ENCODE measurements around the gene CTU2.

Gene CTU2

DNA sequence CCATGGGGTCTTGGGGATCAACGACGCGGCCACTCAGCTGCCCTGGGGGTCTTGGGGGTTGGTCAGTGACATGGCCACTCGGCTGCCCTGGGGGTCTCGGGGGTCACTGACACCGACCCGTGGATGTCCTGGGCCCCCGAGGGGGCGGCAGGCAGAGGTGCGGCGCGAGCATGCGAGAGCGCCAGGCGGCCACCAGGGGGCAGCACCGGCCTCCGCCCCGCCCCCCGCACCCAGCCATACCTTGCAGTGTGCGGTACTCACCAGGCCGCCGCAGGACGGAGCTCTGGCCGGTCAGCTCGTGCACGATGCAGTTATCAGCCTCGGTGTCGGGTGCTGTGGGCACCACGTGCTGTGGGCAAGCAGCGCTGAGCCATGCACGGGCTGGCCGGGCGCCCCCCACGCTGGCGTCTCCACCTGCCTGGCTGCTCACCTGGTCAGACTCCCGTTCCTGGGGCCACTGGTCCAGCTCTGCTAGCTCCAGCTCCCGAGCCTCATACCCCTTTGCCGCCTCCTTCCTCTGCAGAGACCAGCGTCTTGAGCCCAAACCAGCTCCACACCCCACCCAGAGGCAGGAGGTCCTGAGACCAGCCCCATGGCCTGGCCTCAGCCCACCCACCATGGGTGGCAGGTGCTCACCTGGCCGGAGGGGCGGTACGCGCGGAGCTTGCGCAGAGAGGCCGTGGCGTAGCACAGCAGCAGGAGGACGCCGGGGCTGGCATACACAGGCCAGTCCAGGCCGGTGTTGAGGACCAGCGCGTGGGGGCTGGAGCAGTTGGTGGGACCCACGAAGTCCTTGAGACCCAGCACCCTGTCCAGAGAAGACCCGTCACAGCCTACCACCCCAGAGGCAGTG lies 31.2 kb downstream of the CTU2 start (continued):
- TF ChIP-seq, protein P1, sequence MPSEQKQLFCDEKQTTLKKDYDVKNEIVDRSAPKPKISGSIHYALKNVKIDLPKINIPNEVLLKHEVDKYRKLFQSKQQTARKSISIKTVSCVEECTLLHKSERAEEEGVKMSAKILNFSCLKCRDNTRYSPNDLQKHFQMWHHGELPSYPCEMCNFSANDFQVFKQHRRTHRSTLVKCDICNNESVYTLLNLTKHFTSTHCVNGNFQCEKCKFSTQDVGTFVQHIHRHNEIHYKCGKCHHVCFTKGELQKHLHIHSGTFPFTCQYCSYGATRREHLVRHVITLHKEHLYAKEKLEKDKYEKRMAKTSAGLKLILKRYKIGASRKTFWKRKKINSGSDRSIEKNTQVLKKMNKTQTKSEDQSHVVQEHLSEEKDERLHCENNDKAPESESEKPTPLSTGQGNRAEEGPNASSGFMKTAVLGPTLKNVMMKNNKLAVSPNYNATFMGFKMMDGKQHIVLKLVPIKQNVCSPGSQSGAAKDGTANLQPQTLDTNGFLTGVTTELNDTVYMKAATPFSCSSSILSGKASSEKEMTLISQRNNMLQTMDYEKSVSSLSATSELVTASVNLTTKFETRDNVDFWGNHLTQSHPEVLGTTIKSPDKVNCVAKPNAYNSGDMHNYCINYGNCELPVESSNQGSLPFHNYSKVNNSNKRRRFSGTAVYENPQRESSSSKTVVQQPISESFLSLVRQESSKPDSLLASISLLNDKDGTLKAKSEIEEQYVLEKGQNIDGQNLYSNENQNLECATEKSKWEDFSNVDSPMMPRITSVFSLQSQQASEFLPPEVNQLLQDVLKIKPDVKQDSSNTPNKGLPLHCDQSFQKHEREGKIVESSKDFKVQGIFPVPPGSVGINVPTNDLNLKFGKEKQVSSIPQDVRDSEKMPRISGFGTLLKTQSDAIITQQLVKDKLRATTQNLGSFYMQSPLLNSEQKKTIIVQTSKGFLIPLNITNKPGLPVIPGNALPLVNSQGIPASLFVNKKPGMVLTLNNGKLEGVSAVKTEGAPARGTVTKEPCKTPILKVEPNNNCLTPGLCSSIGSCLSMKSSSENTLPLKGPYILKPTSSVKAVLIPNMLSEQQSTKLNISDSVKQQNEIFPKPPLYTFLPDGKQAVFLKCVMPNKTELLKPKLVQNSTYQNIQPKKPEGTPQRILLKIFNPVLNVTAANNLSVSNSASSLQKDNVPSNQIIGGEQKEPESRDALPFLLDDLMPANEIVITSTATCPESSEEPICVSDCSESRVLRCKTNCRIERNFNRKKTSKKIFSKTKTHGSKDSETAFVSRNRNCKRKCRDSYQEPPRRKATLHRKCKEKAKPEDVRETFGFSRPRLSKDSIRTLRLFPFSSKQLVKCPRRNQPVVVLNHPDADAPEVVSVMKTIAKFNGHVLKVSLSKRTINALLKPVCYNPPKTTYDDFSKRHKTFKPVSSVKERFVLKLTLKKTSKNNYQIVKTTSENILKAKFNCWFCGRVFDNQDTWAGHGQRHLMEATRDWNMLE (tag by site-specific recombination; conservative IDR thresholded peaks at IDR 0.05; ENCODE audit: low read depth) = no peak
- TF ChIP-seq ZNF704 (tag by site-specific recombination; IDR thresholded peaks at IDR 0.05) (no peak), KLF16 (tag by site-specific recombination; IDR thresholded peaks at IDR 0.05) (peak; percentile 98), ZNF621 (tag by site-specific recombination; IDR thresholded peaks at IDR 0.05) (no peak), KLF7 (tag by site-specific recombination; IDR thresholded peaks at IDR 0.05; ENCODE audit: borderline replicate concordance) (peak; percentile 11; the same call in 1 of the 2 replicates), KLF17 (tag by site-specific recombination; IDR thresholded peaks at IDR 0.05) (peak; percentile 25), ZSCAN18 (tag by site-specific recombination; IDR thresholded peaks at IDR 0.05) (no peak), ZNF114 (tag by site-specific recombination; IDR thresholded peaks at IDR 0.05) (no peak), ZNF610 (tag by site-specific recombination; IDR thresholded peaks at IDR 0.05; ENCODE audit: borderline replicate concordance) (0 out of 2 replicates have a peak, but pooled peaks have one; percentile 39), ZNF138 (tag by site-specific recombination; IDR thresholded peaks at IDR 0.05; ENCODE audit: borderline replicate concordance) (no peak), ZFHX2 (tag by site-specific recombination; conservative IDR thresholded peaks at IDR 0.05) (peak; percentile 69), PRDM4 (tag by site-specific recombination; IDR thresholded peaks at IDR 0.05) (no peak), ZNF324 (tag by site-specific recombination; IDR thresholded peaks at IDR 0.05) (no peak), ZNF629 (tag by site-specific recombination; IDR thresholded peaks at IDR 0.05) (peak; percentile 35; the same call in 1 of the 2 replicates), ZNF404 (tag by site-specific recombination; IDR thresholded peaks at IDR 0.05) (no peak), ZNF645 (tag by site-specific recombination; IDR thresholded peaks at IDR 0.05) (no peak), ZNF354C (tag by site-specific recombination; IDR thresholded peaks at IDR 0.05; ENCODE audit: borderline replicate concordance, low read depth) (no peak), TRIM28 (IDR thresholded peaks at IDR 0.05; ENCODE audit: borderline replicate concordance, low read length) (no peak), ZNF530 (tag by site-specific recombination; IDR thresholded peaks at IDR 0.05; ENCODE audit: low read depth) (no peak), ZBTB8A (tag by site-specific recombination; IDR thresholded peaks at IDR 0.05) (no peak)
- TF ChIP-seq, protein P2, sequence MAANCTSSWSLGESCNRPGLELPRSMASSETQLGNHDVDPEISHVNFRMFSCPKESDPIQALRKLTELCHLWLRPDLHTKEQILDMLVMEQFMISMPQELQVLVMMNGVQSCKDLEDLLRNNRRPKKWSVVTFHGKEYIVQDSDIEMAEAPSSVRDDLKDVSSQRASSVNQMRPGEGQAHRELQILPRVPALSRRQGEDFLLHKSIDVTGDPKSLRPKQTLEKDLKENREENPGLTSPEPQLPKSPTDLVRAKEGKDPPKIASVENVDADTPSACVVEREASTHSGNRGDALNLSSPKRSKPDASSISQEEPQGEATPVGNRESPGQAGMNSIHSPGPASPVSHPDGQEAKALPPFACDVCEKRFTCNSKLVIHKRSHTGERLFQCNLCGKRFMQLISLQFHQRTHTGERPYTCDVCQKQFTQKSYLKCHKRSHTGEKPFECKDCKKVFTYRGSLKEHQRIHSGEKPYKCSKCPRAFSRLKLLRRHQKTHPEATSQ (tag by site-specific recombination; IDR thresholded peaks at IDR 0.05) = 0 out of 2 replicates have a peak, but pooled peaks have one; percentile 14

Data from HEK293 (cell line).